ENCODE measurements around the gene CACNB4. TPM values are rescaled to one million over a fixed set of nuclear protein-coding genes. Genes with fewer than 3 reads are reported as not detected.

The CACNB4 gene
- total and polyA plus RNA-seq, 10 of the 15 experiments (the other 5 are each of a cell fraction or from before 2014, with no cell fraction given), result 2.0 to 21.6 (median 9.3) TPM

DNA sequence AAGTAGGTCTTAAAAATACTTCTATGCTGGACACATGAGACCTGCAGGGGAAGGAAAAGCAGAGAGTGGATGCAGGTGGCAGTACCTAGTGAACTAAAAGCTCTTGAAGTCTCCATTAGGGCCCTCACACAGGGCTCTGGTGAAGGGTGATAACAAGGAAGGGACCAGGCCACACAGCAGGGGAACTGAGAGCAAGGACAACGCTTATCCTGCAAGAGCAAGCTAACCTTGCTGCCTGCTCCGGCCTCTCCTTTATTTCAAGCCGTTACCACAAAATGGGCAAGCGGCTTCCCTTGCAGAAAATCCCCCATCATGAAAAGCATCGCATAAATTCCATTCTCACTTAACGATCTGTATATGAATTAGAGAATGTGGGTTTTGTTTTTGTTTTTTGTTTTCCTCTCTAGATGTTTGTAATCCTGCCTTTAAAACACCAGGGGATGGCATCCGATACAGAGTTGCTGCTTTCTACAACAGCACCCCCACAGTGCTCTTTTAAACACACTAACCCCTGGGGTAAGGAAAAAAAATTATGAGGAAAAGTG, 64.5 kb downstream of the CACNB4 start (continued):
- TF ChIP-seq, protein P1, sequence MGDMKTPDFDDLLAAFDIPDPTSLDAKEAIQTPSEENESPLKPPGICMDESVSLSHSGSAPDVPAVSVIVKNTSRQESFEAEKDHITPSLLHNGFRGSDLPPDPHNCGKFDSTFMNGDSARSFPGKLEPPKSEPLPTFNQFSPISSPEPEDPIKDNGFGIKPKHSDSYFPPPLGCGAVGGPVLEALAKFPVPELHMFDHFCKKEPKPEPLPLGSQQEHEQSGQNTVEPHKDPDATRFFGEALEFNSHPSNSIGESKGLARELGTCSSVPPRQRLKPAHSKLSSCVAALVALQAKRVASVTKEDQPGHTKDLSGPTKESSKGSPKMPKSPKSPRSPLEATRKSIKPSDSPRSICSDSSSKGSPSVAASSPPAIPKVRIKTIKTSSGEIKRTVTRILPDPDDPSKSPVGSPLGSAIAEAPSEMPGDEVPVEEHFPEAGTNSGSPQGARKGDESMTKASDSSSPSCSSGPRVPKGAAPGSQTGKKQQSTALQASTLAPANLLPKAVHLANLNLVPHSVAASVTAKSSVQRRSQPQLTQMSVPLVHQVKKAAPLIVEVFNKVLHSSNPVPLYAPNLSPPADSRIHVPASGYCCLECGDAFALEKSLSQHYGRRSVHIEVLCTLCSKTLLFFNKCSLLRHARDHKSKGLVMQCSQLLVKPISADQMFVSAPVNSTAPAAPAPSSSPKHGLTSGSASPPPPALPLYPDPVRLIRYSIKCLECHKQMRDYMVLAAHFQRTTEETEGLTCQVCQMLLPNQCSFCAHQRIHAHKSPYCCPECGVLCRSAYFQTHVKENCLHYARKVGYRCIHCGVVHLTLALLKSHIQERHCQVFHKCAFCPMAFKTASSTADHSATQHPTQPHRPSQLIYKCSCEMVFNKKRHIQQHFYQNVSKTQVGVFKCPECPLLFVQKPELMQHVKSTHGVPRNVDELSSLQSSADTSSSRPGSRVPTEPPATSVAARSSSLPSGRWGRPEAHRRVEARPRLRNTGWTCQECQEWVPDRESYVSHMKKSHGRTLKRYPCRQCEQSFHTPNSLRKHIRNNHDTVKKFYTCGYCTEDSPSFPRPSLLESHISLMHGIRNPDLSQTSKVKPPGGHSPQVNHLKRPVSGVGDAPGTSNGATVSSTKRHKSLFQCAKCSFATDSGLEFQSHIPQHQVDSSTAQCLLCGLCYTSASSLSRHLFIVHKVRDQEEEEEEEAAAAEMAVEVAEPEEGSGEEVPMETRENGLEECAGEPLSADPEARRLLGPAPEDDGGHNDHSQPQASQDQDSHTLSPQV (IDR thresholded peaks at IDR 0.05), result no peak
- TF ChIP-seq, protein P2, sequence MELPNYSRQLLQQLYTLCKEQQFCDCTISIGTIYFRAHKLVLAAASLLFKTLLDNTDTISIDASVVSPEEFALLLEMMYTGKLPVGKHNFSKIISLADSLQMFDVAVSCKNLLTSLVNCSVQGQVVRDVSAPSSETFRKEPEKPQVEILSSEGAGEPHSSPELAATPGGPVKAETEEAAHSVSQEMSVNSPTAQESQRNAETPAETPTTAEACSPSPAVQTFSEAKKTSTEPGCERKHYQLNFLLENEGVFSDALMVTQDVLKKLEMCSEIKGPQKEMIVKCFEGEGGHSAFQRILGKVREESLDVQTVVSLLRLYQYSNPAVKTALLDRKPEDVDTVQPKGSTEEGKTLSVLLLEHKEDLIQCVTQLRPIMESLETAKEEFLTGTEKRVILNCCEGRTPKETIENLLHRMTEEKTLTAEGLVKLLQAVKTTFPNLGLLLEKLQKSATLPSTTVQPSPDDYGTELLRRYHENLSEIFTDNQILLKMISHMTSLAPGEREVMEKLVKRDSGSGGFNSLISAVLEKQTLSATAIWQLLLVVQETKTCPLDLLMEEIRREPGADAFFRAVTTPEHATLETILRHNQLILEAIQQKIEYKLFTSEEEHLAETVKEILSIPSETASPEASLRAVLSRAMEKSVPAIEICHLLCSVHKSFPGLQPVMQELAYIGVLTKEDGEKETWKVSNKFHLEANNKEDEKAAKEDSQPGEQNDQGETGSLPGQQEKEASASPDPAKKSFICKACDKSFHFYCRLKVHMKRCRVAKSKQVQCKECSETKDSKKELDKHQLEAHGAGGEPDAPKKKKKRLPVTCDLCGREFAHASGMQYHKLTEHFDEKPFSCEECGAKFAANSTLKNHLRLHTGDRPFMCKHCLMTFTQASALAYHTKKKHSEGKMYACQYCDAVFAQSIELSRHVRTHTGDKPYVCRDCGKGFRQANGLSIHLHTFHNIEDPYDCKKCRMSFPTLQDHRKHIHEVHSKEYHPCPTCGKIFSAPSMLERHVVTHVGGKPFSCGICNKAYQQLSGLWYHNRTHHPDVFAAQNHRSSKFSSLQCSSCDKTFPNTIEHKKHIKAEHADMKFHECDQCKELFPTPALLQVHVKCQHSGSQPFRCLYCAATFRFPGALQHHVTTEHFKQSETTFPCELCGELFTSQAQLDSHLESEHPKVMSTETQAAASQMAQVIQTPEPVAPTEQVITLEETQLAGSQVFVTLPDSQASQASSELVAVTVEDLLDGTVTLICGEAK (IDR thresholded peaks at IDR 0.05; ENCODE audit: borderline replicate concordance), result no peak
